HL-60 (cell line): Measurements from ENCODE around the gene CLIC6.

ENCODE experiments used
- DNase-seq, 2 experiments: peaks; one replicate each; pipeline ENCODE4 v3.0.0-alpha.2; 2010 to 2020; ENCODE audit warnings: low read depth in 1 of 2, low spot score in 1 of 2
- H3K27ac ChIP-seq: fragments of 250-450 bp; sonication (Bioruptor Pico); replicated peaks from 2 replicates; pipeline ENCODE4 v1.5.1; 2020; ENCODE audit warnings: mild to moderate bottlenecking, moderate library complexity
- H3K27me3 ChIP-seq: fragments of 250-450 bp; sonication (Bioruptor Pico); 2 replicates; pipeline ENCODE4 v1.5.1; 2021; ENCODE audit warnings: mild to moderate bottlenecking, moderate library complexity; ENCODE audit not compliant: insufficient read depth, poor library complexity, severe bottlenecking
- H3K4me3 ChIP-seq: replicated peaks from 2 replicates; pipeline ENCODE4 v1.5.1; 2011; ENCODE audit warnings: mild to moderate bottlenecking, control low read depth, low read length; ENCODE audit not compliant: insufficient read depth
- CTCF ChIP-seq: IDR thresholded peaks from one replicate; pipeline ENCODE4 v1.5.1; 2011; ENCODE audit warnings: low read length, control low read depth, inconsistent platforms; ENCODE audit not compliant: insufficient read depth
- GABPA ChIP-seq: IDR thresholded peaks from 2 replicates; pipeline ENCODE4 v1.6.1; 2012; ENCODE audit warnings: low read depth
- POLR2AphosphoS5 ChIP-seq: IDR thresholded peaks from 2 replicates; pipeline ENCODE4 v1.6.1; 2012; ENCODE audit warnings: low read depth
- REST ChIP-seq: IDR thresholded peaks from 2 replicates; pipeline ENCODE4 v1.6.1; 2012; ENCODE audit warnings: low read depth; ENCODE audit not compliant: insufficient replicate concordance
- SPI1 ChIP-seq: IDR thresholded peaks from 2 replicates; pipeline ENCODE4 v1.6.1; 2012; ENCODE audit warnings: low read depth, mild to moderate bottlenecking, borderline replicate concordance

CLIC6 gene

GRCh38 chr21:34648739-34649297, 20.0 kb upstream of the CLIC6 start:
- no peak for DNase-seq
- no peak for TF ChIP-seq POLR2AphosphoS5
- TF ChIP-seq GABPA, result no peak
- TF ChIP-seq REST, result no peak
- no peak for TF ChIP-seq SPI1
- TF ChIP-seq CTCF, result no peak
- no peak overlapping the region for H3K27ac ChIP-seq
- no peak overlapping the region for H3K4me3 ChIP-seq
- peaks cover 2% of the 10 kb centered on the region for H3K27me3 ChIP-seq

- H3K4me3 ChIP-seq, result no peak overlapping the region
- TF ChIP-seq CTCF (no peak), POLR2AphosphoS5 (no peak), SPI1 (no peak), GABPA (no peak), REST (no peak)
- H3K27ac ChIP-seq, result no peak overlapping the region
- DNase-seq, result no peak
- H3K27me3 ChIP-seq, result peaks cover 2% of the 10 kb centered on the region
Observed at GRCh38 chr21:34649400-34649799, 19.4 kb upstream of the CLIC6 start.

- peaks cover 2% of the 10 kb centered on the region for H3K27me3 ChIP-seq
- TF ChIP-seq SPI1 (no peak), GABPA (no peak), POLR2AphosphoS5 (no peak), CTCF (no peak), REST (no peak)
- no peak overlapping the region for H3K27ac ChIP-seq
- no peak for DNase-seq
- no peak overlapping the region for H3K4me3 ChIP-seq
Observed at GRCh38 chr21:34650861-34651431, 17.8 kb upstream of the CLIC6 start.
